ENCODE data around the gene SNX1. TPM values are rescaled to one million over a fixed set of nuclear protein-coding genes. Genes with fewer than 3 reads are reported as not detected.
A peak's percentile ranks its signal among the peaks of the same experiment; 100 is the strongest.

The SNX1 gene
- total RNA-seq, 2 donors from 2014 or later = 44.8 to 57.1 TPM

GRCh38 chr15:64144565-64145281 is 48.9 kb downstream of the SNX1 start:
- peak overlapping the region in 1 of 2 donors; percentile 83 for H3K27ac ChIP-seq
- peaks cover 29% of the 10 kb centered on the region for H3K36me3 ChIP-seq
- no peak for DNase-seq (ENCODE audit: low spot score)
- no peak overlapping the region for H3K4me3 ChIP-seq
- no peaks in the 10 kb centered on the region for H3K9me3 ChIP-seq
- peaks cover 0 to 17% of the 10 kb centered on the region in 2 donors for H3K4me1 ChIP-seq
- no peaks in the 10 kb centered on the region for H3K27me3 ChIP-seq
- TF ChIP-seq, protein P1, sequence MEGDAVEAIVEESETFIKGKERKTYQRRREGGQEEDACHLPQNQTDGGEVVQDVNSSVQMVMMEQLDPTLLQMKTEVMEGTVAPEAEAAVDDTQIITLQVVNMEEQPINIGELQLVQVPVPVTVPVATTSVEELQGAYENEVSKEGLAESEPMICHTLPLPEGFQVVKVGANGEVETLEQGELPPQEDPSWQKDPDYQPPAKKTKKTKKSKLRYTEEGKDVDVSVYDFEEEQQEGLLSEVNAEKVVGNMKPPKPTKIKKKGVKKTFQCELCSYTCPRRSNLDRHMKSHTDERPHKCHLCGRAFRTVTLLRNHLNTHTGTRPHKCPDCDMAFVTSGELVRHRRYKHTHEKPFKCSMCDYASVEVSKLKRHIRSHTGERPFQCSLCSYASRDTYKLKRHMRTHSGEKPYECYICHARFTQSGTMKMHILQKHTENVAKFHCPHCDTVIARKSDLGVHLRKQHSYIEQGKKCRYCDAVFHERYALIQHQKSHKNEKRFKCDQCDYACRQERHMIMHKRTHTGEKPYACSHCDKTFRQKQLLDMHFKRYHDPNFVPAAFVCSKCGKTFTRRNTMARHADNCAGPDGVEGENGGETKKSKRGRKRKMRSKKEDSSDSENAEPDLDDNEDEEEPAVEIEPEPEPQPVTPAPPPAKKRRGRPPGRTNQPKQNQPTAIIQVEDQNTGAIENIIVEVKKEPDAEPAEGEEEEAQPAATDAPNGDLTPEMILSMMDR (IDR thresholded peaks at IDR 0.05) = no peak

GRCh38 chr15:64146041-64146440 is 50.3 kb downstream of the SNX1 start:
- H3K36me3 ChIP-seq = peaks cover 22% of the 10 kb centered on the region

DNA sequence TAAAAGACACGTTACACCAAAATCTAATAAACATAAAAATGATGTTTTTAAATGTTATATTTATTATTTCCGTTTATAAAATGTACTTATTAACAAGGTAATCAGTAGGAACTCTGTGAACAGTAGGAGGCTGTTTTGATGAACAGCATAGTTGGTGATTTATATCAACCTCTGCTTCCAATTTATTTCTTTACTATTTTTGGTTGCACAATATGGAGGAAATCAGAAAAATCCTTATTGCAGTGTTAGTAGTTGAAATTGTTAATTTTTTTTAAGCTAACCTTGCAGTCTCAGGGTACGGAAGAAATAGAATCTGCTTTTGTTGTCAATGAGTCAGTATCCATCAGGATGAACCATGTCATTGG is 50.7 kb downstream of the SNX1 start:
- Histone ChIP-seq H3K27me3 (no peaks in the 10 kb centered on the region), H3K4me1 (peaks cover 0 to 22% of the 10 kb centered on the region in 2 donors), H3K27ac (peak overlapping the region; percentile 82 to 83), H3K36me3 (peaks cover 22% of the 10 kb centered on the region), H3K4me3 (no peak overlapping the region), H3K9me3 (no peaks in the 10 kb centered on the region)
- DNase-seq (ENCODE audit: low spot score) = no peak
- TF ChIP-seq, protein P1 (IDR thresholded peaks at IDR 0.05) = no peak

More at GRCh38 chr15:64146041-64146440, 50.3 kb downstream of the SNX1 start:
- H3K9me3 ChIP-seq = no peaks in the 10 kb centered on the region
- H3K4me3 ChIP-seq = no peak overlapping the region
- no peak for DNase-seq (ENCODE audit: low spot score)
- peak overlapping the region; percentile 82 to 83 for H3K27ac ChIP-seq
- H3K4me1 ChIP-seq = peaks cover 0 to 17% of the 10 kb centered on the region in 2 donors
- TF ChIP-seq, protein P1 (IDR thresholded peaks at IDR 0.05) = no peak
- no peaks in the 10 kb centered on the region for H3K27me3 ChIP-seq

GRCh38 chr15:64146885-64147681 is 51.3 kb downstream of the SNX1 start:
- TF ChIP-seq, protein P1 (IDR thresholded peaks at IDR 0.05) = no peak
- Histone ChIP-seq H3K27me3 (no peaks in the 10 kb centered on the region), H3K9me3 (no peaks in the 10 kb centered on the region), H3K36me3 (peaks cover 22% of the 10 kb centered on the region), H3K27ac (peak overlapping the region; percentile 82 to 83), H3K4me3 (no peak overlapping the region), H3K4me1 (peaks cover 0 to 28% of the 10 kb centered on the region in 2 donors)
- no peak for DNase-seq (ENCODE audit: low spot score)

DNA sequence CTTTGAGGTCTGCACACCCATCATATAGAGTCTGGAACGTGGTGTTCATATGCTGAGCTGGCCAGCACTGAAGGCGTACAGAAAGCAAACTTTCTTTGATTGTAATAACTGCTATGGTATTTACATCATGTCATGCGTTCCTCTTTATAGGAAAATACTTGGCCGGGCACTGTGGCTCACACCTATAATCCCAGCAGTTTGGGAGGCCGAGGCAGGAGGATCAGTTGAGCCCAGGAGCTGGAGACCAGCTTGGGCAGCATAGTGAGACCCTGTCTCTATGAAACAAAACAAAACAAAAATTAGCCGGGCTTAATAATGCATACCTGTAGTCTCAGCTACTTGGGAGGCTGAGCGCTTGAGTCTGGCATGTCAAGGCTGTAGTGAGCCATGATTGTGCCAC is 52.4 kb downstream of the SNX1 start:
- DNase-seq (ENCODE audit: low spot score) = no peak
- peaks cover 14% of the 10 kb centered on the region for H3K36me3 ChIP-seq
- TF ChIP-seq, protein P1 (IDR thresholded peaks at IDR 0.05) = no peak
- H3K4me3 ChIP-seq = no peak overlapping the region
- peaks cover 0 to 38% of the 10 kb centered on the region in 2 donors for H3K4me1 ChIP-seq
- H3K27ac ChIP-seq = no peak overlapping the region
- no peaks in the 10 kb centered on the region for H3K9me3 ChIP-seq
- no peaks in the 10 kb centered on the region for H3K27me3 ChIP-seq

Data from right atrium auricular region (tissue), 2 donors.